ENCODE measurements around the gene PDE4A. TPM values are rescaled to one million over a fixed set of nuclear protein-coding genes. Genes with fewer than 3 reads are reported as not detected.

Gene PDE4A
- total and polyA plus RNA-seq, 2 experiments from 2014 or later, result 5.2 to 5.4 TPM

DNA sequence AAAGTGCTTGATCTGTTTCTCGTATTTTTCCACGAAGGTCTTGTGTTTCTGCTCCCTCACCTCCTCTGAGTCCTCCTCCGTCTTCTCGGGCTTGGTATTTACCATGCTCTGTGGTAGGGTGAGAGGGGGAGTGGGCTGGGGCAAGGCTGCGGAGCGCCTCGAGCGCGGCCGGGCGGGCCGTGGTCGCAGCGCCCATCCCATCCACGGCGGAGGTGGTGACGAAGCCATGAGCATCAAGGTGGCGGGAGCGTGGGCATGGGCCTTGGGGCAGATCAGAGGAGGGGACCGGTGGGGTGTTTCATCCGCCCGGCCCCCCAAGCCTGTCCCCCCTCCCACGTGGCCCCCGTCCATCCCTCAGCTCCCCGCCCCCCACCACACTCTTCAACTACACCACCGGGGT is 24.9 kb upstream of the PDE4A start:
- H3F3A ChIP-seq (replicated peaks; ENCODE audit: low read depth), result 0 out of 2 replicates have a peak, but pooled peaks cover 6% of the 10 kb centered on the region
- no peak overlapping the region for H2AFZ ChIP-seq
- ATAC-seq, result no peak
- peaks cover 14% of the 10 kb centered on the region; the same call in 1 of the 2 replicates for H3K36me3 ChIP-seq (ENCODE audit: insufficient read depth)
- no peak overlapping the region for H3K4me3 Mint-ChIP-seq
- H3K4me2 ChIP-seq, result no peak overlapping the region
- H3K27ac Mint-ChIP-seq, result no peak overlapping the region
- H3K27me3 Mint-ChIP-seq (ENCODE audit: insufficient read depth, low read depth, poor library complexity), result peaks cover 2% of the 10 kb centered on the region
- H3K79me2 ChIP-seq (replicated peaks; ENCODE audit: insufficient read depth), result peaks cover 27% of the 10 kb centered on the region
- no peaks in the 10 kb centered on the region for H3K9me3 Mint-ChIP-seq
- H3K4me3 ChIP-seq, result no peak overlapping the region
- H3K27me3 ChIP-seq (ENCODE audit: insufficient read depth), result no peaks in the 10 kb centered on the region
- H3K4me1 Mint-ChIP-seq, result no peaks in the 10 kb centered on the region
- no peaks in the 10 kb centered on the region; the same call in 1 of the 2 replicates for H3K4me1 ChIP-seq (ENCODE audit: insufficient read depth)
- peaks cover 55% of the 10 kb centered on the region for H3K36me3 Mint-ChIP-seq (ENCODE audit: low read depth)
- no peak overlapping the region for H3K27ac ChIP-seq (ENCODE audit: low read depth)
- no peaks in the 10 kb centered on the region for H3K9me2 ChIP-seq (ENCODE audit: insufficient read depth)
- no peak for DNase-seq (ENCODE audit: low spot score)
- TF ChIP-seq, protein P1, sequence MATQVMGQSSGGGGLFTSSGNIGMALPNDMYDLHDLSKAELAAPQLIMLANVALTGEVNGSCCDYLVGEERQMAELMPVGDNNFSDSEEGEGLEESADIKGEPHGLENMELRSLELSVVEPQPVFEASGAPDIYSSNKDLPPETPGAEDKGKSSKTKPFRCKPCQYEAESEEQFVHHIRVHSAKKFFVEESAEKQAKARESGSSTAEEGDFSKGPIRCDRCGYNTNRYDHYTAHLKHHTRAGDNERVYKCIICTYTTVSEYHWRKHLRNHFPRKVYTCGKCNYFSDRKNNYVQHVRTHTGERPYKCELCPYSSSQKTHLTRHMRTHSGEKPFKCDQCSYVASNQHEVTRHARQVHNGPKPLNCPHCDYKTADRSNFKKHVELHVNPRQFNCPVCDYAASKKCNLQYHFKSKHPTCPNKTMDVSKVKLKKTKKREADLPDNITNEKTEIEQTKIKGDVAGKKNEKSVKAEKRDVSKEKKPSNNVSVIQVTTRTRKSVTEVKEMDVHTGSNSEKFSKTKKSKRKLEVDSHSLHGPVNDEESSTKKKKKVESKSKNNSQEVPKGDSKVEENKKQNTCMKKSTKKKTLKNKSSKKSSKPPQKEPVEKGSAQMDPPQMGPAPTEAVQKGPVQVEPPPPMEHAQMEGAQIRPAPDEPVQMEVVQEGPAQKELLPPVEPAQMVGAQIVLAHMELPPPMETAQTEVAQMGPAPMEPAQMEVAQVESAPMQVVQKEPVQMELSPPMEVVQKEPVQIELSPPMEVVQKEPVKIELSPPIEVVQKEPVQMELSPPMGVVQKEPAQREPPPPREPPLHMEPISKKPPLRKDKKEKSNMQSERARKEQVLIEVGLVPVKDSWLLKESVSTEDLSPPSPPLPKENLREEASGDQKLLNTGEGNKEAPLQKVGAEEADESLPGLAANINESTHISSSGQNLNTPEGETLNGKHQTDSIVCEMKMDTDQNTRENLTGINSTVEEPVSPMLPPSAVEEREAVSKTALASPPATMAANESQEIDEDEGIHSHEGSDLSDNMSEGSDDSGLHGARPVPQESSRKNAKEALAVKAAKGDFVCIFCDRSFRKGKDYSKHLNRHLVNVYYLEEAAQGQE (IDR thresholded peaks at IDR 0.05; ENCODE audit: unreplicated experiment), result no peak
- no peak for TF ChIP-seq ZNF114 (CRISPR knock-in tag; IDR thresholded peaks at IDR 0.05)
- no peak for TF ChIP-seq EZH2phosphoT487 (IDR thresholded peaks at IDR 0.05; ENCODE audit: unreplicated experiment)
- TF ChIP-seq ZNF331 (CRISPR knock-in tag; IDR thresholded peaks at IDR 0.05; ENCODE audit: low read depth), result no peak
- no peak for TF ChIP-seq STAT1 (IDR thresholded peaks at IDR 0.05; ENCODE audit: unreplicated experiment)
- no peak for TF ChIP-seq NANOG (IDR thresholded peaks at IDR 0.05; ENCODE audit: borderline replicate concordance)
- TF ChIP-seq JUNB (IDR thresholded peaks at IDR 0.05; ENCODE audit: unreplicated experiment), result no peak
- TF ChIP-seq CTCF (conservative IDR thresholded peaks at IDR 0.05; ENCODE audit: low read depth in 2 of 2), result no peak
- no peak for TF ChIP-seq EZH2 (IDR thresholded peaks at IDR 0.05; ENCODE audit: low read depth, unreplicated experiment)
- no peak for TF ChIP-seq POLR2AphosphoS5 (IDR thresholded peaks at IDR 0.05; ENCODE audit: low read depth)
- no peak for TF ChIP-seq ETS1 (IDR thresholded peaks at IDR 0.05)
- TF ChIP-seq CREB1 (CRISPR knock-in tag; IDR thresholded peaks at IDR 0.05; ENCODE audit: low read depth), result no peak
- TF ChIP-seq, protein P2, sequence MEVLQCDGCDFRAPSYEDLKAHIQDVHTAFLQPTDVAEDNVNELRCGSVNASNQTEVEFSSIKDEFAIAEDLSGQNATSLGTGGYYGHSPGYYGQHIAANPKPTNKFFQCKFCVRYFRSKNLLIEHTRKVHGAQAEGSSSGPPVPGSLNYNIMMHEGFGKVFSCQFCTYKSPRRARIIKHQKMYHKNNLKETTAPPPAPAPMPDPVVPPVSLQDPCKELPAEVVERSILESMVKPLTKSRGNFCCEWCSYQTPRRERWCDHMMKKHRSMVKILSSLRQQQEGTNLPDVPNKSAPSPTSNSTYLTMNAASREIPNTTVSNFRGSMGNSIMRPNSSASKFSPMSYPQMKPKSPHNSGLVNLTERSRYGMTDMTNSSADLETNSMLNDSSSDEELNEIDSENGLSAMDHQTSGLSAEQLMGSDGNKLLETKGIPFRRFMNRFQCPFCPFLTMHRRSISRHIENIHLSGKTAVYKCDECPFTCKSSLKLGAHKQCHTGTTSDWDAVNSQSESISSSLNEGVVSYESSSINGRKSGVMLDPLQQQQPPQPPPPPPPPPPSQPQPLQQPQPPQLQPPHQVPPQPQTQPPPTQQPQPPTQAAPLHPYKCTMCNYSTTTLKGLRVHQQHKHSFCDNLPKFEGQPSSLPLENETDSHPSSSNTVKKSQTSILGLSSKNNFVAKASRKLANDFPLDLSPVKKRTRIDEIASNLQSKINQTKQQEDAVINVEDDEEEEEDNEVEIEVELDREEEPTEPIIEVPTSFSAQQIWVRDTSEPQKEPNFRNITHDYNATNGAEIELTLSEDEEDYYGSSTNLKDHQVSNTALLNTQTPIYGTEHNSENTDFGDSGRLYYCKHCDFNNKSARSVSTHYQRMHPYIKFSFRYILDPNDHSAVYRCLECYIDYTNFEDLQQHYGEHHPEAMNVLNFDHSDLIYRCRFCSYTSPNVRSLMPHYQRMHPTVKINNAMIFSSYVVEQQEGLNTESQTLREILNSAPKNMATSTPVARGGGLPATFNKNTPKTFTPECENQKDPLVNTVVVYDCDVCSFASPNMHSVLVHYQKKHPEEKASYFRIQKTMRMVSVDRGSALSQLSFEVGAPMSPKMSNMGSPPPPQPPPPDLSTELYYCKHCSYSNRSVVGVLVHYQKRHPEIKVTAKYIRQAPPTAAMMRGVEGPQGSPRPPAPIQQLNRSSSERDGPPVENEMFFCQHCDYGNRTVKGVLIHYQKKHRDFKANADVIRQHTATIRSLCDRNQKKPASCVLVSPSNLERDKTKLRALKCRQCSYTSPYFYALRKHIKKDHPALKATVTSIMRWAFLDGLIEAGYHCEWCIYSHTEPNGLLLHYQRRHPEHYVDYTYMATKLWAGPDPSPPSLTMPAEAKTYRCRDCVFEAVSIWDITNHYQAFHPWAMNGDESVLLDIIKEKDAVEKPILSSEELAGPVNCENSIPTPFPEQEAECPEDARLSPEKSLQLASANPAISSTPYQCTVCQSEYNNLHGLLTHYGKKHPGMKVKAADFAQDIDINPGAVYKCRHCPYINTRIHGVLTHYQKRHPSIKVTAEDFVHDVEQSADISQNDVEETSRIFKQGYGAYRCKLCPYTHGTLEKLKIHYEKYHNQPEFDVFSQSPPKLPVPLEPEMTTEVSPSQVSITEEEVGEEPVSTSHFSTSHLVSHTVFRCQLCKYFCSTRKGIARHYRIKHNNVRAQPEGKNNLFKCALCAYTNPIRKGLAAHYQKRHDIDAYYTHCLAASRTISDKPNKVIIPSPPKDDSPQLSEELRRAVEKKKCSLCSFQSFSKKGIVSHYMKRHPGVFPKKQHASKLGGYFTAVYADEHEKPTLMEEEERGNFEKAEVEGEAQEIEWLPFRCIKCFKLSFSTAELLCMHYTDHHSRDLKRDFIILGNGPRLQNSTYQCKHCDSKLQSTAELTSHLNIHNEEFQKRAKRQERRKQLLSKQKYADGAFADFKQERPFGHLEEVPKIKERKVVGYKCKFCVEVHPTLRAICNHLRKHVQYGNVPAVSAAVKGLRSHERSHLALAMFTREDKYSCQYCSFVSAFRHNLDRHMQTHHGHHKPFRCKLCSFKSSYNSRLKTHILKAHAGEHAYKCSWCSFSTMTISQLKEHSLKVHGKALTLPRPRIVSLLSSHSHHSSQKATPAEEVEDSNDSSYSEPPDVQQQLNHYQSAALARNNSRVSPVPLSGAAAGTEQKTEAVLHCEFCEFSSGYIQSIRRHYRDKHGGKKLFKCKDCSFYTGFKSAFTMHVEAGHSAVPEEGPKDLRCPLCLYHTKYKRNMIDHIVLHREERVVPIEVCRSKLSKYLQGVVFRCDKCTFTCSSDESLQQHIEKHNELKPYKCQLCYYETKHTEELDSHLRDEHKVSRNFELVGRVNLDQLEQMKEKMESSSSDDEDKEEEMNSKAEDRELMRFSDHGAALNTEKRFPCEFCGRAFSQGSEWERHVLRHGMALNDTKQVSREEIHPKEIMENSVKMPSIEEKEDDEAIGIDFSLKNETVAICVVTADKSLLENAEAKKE (CRISPR knock-in tag; IDR thresholded peaks at IDR 0.05), result no peak
- peaks cover 17% of the 10 kb centered on the region for H4K20me1 ChIP-seq (replicated peaks; ENCODE audit: insufficient read depth)

Data from GM23338 (cell line).